Glutamatergic neuron (in vitro differentiated cells): ENCODE results near the gene KPRP. TPM values are rescaled to one million over a fixed set of nuclear protein-coding genes. Genes with fewer than 3 reads are reported as not detected.

Source experiments
- DNase-seq: peaks from one replicate; pipeline ENCODE4 v3.0.0; 2022
- H3K27ac Mint-ChIP-seq: one replicate; pipeline ENCODE4 v1.8.0; 2020; ENCODE audit warnings: mild to moderate bottlenecking, mixed read lengths, inconsistent platforms; ENCODE audit not compliant: unreplicated experiment
- H3K27me3 Mint-ChIP-seq: one replicate; pipeline ENCODE4 v1.8.0; 2020; ENCODE audit warnings: mild to moderate bottlenecking, moderate library complexity, mixed read lengths, inconsistent platforms; ENCODE audit not compliant: unreplicated experiment
- H3K36me3 Mint-ChIP-seq: one replicate; pipeline ENCODE4 v1.8.0; 2020; ENCODE audit warnings: mild to moderate bottlenecking, mixed read lengths, inconsistent platforms; ENCODE audit not compliant: unreplicated experiment
- H3K4me1 Mint-ChIP-seq: one replicate; pipeline ENCODE4 v1.8.0; 2020; ENCODE audit warnings: mild to moderate bottlenecking, low read depth, mixed read lengths, inconsistent platforms; ENCODE audit not compliant: unreplicated experiment
- H3K4me3 Mint-ChIP-seq: one replicate; pipeline ENCODE4 v1.8.0; 2020; ENCODE audit warnings: mild to moderate bottlenecking, mixed read lengths, inconsistent platforms; ENCODE audit not compliant: unreplicated experiment
- H3K9me3 Mint-ChIP-seq: one replicate; pipeline ENCODE4 v1.8.0; 2020; ENCODE audit warnings: mild to moderate bottlenecking, moderate library complexity, mixed read lengths, inconsistent platforms; ENCODE audit not compliant: unreplicated experiment
- total RNA-seq: library from RNA; stranded (reverse); fragmentation: NEBNext Ultra II Directional; extraction: Animal tissue kit (Norgen Biotek cat#: 25700); gene quantifications from one replicate; pipeline ENCODE4 v1.2.1, GENCODE V29; 2021; ENCODE audit not compliant: unreplicated experiment
- TF ChIP-seq, protein P1 (sequence below): fragments of 200-600 bp; sonication (generic); IDR thresholded peaks from one replicate; pipeline ENCODE4 v1.5.0; 2021; ENCODE audit not compliant: partially characterized antibody, unreplicated experiment

KPRP gene
- total RNA-seq, 1 donor from 2014 or later, result not detected

DNA sequence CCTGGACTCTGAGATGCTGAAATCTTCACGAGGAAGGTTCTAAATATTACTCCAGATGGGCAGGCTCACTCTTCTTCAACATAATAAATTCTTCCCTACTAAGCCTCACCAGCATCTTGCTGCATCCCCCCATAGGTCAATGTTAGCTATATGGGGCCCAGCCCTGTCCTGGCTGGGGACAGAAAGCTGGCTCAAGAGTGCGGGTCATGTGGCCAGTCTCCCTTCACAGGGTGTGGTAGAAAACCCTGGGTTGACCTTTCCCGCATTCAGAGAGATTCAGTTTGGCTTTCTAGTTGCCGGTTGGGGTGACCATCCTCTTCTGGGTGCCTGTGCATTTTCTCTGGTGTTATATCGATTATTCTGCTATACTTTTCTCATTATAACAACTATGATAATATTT, 19.8 kb upstream of the KPRP start:
- Mint-ChIP-seq H3K27ac (no peak overlapping the region), H3K27me3 (no peaks in the 10 kb centered on the region), H3K4me1 (no peaks in the 10 kb centered on the region), H3K36me3 (no peaks in the 10 kb centered on the region), H3K9me3 (peaks cover 2% of the 10 kb centered on the region), H3K4me3 (no peak overlapping the region)
- TF ChIP-seq, protein P1, sequence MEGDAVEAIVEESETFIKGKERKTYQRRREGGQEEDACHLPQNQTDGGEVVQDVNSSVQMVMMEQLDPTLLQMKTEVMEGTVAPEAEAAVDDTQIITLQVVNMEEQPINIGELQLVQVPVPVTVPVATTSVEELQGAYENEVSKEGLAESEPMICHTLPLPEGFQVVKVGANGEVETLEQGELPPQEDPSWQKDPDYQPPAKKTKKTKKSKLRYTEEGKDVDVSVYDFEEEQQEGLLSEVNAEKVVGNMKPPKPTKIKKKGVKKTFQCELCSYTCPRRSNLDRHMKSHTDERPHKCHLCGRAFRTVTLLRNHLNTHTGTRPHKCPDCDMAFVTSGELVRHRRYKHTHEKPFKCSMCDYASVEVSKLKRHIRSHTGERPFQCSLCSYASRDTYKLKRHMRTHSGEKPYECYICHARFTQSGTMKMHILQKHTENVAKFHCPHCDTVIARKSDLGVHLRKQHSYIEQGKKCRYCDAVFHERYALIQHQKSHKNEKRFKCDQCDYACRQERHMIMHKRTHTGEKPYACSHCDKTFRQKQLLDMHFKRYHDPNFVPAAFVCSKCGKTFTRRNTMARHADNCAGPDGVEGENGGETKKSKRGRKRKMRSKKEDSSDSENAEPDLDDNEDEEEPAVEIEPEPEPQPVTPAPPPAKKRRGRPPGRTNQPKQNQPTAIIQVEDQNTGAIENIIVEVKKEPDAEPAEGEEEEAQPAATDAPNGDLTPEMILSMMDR, result no peak
- no peak for DNase-seq

DNA sequence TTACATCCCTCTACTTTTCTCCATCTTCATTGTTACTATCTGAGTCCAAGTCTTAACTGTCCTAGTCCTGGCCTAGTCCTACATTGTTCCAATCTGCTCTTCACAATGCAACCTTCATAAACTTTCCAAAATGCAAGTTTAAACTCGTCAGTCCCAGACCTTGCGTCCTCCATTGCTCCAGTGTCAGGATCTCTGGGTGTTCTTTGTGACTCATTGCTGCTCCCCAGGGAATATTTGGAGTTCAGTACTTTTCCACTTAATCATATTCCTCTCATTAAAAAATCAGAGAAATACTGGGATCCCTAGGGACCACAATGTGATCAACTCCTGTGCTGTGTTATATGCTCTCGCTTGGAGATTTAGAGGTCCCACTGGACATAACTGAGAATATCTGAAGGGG, 18.0 kb upstream of the KPRP start:
- no peak overlapping the region for H3K27ac Mint-ChIP-seq
- H3K9me3 Mint-ChIP-seq, result peaks cover 2% of the 10 kb centered on the region
- no peaks in the 10 kb centered on the region for H3K4me1 Mint-ChIP-seq
- no peaks in the 10 kb centered on the region for H3K27me3 Mint-ChIP-seq
- TF ChIP-seq, protein P1, result no peak
- no peaks in the 10 kb centered on the region for H3K36me3 Mint-ChIP-seq
- H3K4me3 Mint-ChIP-seq, result no peak overlapping the region
- no peak for DNase-seq

DNA sequence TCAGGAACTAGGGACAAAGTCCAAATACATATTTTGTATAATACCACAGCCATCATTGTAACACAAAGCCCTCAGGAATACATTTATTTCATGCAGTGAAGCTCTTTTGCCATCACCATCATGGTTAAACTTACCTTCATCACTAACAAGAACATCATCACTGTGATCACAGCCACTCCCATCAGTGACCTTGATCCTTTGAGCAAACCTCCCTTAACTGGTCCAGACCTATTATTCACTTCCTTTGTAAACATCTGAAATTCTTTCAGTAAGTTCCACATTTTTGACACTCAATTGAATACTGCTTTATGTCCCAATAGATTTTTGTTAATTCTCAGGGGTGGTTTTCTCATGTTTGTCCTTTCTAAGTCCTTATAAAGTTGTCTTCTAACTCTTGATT, 16.2 kb upstream of the KPRP start:
- H3K4me3 Mint-ChIP-seq, result no peak overlapping the region
- no peak overlapping the region for H3K27ac Mint-ChIP-seq
- H3K9me3 Mint-ChIP-seq, result peaks cover 2% of the 10 kb centered on the region
- TF ChIP-seq, protein P1, result no peak
- H3K27me3 Mint-ChIP-seq, result peaks cover 3% of the 10 kb centered on the region
- no peak for DNase-seq
- H3K36me3 Mint-ChIP-seq, result no peaks in the 10 kb centered on the region
- no peaks in the 10 kb centered on the region for H3K4me1 Mint-ChIP-seq

DNA sequence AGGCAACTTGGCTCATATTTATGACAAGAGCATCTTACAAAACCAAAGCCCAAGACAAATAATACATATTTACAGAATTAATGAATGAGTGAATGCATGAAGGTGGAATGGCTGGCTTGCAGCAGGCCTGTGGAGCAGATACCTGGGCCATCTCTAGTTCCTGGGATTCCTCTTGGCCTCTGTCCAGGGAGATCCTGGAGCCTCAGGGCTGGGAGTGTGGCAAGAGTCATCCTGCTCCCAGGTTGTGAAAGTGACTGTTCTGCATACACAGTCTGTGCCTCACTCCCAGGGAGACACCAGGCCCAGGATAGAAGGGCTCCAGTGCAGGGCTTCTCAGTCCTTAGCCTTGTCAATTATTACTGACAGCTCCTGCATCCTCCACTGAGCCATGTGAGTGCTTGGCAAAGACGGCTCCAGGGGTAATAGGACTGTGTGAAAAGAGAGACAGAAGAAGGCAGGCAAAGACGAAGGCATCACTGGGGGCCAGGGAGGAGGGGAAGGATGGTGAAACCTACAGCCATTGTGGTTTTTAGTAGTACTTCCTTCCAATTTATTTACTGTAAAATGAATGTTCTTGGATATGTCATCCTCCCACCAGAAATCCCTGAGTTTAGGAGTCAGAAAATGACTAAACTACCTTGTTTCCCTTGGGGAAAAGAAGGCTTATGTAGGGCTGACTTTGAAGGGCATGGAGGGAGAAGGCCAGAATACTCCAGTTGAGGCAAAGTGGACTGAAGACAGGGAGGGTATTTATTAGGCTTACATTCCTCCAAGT, 14.3 kb upstream of the KPRP start:
- Mint-ChIP-seq H3K9me3 (no peaks in the 10 kb centered on the region), H3K4me3 (no peak overlapping the region), H3K36me3 (no peaks in the 10 kb centered on the region), H3K27ac (no peak overlapping the region), H3K27me3 (peaks cover 3% of the 10 kb centered on the region), H3K4me1 (no peaks in the 10 kb centered on the region)
- DNase-seq, result no peak
- TF ChIP-seq, protein P1, result no peak

DNA sequence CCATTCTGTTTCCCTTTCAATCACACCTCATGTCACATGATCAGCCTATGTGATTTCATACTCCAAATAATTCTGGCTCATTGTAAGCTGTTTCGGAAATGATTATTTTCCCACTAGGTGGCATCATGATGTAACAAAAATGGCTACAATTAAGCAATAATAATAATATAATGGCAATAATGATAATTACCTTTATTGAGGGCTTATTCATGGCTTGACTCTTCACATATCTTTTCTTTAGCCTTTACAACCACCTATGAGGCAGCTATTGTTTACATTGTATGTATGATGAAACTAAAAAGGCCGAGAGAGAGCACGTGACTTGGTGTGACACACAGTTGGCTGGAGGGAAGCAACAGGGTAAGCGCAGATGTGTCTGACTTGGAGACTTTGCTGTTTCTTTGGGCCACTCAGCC, 12.5 kb upstream of the KPRP start:
- Mint-ChIP-seq H3K27ac (no peak overlapping the region), H3K27me3 (peaks cover 3% of the 10 kb centered on the region), H3K36me3 (no peaks in the 10 kb centered on the region), H3K9me3 (no peaks in the 10 kb centered on the region), H3K4me3 (no peak overlapping the region), H3K4me1 (no peaks in the 10 kb centered on the region)
- no peak for DNase-seq
- TF ChIP-seq, protein P1, result no peak
